ENCODE results near the gene AGO4. TPM values are rescaled to one million over a fixed set of nuclear protein-coding genes. Genes with fewer than 3 reads are reported as not detected.
"Not testable (repeated sequence)": the region's sequence is repeated elsewhere in the genome, so short reads cannot be mapped to it uniquely, and the experiment has no call there.

Gene AGO4
- polyA plus RNA-seq, 1 donor (not counting 4 experiments of a cell fraction or from before 2014, with no cell fraction given), result 5.2 TPM

DNA sequence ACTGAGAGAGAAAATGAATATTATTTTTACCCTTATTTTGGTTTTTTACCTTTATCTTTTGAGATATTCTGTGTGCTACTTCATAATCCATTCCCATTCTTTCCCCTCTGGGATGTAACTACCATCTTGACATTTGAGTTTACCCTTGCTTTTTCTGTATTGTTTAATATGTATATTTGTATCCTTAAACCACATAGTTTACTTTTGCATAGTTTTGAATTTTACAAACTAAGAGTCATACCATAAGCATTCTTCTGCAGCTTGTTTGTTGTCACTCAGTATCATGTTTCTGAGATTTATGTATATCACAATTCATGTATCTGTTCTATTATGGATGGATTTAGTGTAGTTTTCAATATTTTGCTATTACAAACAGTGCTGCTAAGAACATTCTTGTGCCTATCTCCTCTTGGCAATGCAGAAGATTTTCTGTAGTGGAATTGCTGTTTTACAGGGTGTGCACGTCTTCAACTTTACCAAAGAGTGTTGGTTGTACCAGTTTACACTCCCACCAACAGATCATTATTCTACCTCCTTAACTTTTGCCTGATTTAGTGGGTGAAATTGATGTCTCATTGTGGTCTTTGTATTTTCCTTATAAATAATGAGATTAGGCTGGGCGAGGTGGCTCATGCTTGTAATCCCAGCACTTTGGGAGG lies 63.0 kb downstream of the AGO4 start:
- no peaks in the 10 kb centered on the region for H4K20me1 ChIP-seq (ENCODE audit: control insufficient read depth, extremely low read depth, insufficient read depth, low read length)

DNA sequence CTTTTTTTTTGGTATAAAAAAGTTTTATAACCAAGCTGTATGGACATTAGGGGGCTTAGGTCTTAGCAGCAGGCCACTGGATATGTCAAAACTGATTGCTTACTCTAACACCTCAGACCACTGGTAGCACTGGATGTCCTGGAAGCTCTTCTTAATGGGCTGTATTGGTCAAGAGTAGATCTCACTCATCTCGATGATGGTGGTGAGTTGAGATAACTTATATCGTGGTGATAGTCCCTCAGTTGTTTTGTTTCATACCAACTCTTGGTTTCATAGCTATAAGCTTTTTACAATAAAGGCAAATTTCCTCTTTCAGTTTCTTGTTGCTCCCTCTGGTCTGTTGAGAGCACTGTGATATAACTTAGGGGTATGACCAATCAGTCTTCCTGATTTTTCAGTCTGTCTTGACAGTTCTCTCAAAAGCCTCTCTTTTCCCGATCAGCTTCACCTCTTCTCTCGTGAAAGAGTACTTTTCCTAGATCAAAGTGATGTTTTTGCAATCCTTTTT lies 65.5 kb downstream of the AGO4 start:
- Histone ChIP-seq H3K9ac (ENCODE audit: control insufficient read depth, extremely low read depth, insufficient read depth, low read length) (no peak overlapping the region), H4K20me1 (ENCODE audit: control insufficient read depth, extremely low read depth, insufficient read depth, low read length) (no peaks in the 10 kb centered on the region), H3K27ac (ENCODE audit: control insufficient read depth, insufficient read depth, low read length) (no peak overlapping the region), H3K79me2 (ENCODE audit: control insufficient read depth, insufficient read depth, low read length) (no peaks in the 10 kb centered on the region), H3K4me2 (ENCODE audit: control insufficient read depth, extremely low read depth, insufficient read depth, low read depth, low read length) (no peak overlapping the region), H3K4me3 (ENCODE audit: control insufficient read depth in 2 of 3, extremely low read depth in 1 of 3, insufficient read depth in 2 of 3, low read depth in 1 of 3, low read length in 3 of 3) (no peak overlapping the region), H3K9me1 (ENCODE audit: control insufficient read depth, extremely low read depth, insufficient read depth, low read length) (peaks cover 2% of the 10 kb centered on the region), H3K4me1 (ENCODE audit: control insufficient read depth, extremely low read depth, insufficient read depth, low read length) (no peaks in the 10 kb centered on the region), H3K27me3 (ENCODE audit: control insufficient read depth, extremely low read depth, insufficient read depth, low read length) (no peaks in the 10 kb centered on the region), H3K36me3 (ENCODE audit: control insufficient read depth in 2 of 2, extremely low read depth in 1 of 2, insufficient read depth in 2 of 2, low read length in 2 of 2) (no peaks in the 10 kb centered on the region), H3K9me3 (ENCODE audit: control insufficient read depth, low read depth, low read length) (no peaks in the 10 kb centered on the region), H2AFZ (ENCODE audit: control insufficient read depth, low read length) (no peak overlapping the region)
- no peak for FAIRE-seq
- TF ChIP-seq EZH2 (IDR thresholded peaks at IDR 0.05; ENCODE audit: low read length), result no peak
- TF ChIP-seq, protein P1, sequence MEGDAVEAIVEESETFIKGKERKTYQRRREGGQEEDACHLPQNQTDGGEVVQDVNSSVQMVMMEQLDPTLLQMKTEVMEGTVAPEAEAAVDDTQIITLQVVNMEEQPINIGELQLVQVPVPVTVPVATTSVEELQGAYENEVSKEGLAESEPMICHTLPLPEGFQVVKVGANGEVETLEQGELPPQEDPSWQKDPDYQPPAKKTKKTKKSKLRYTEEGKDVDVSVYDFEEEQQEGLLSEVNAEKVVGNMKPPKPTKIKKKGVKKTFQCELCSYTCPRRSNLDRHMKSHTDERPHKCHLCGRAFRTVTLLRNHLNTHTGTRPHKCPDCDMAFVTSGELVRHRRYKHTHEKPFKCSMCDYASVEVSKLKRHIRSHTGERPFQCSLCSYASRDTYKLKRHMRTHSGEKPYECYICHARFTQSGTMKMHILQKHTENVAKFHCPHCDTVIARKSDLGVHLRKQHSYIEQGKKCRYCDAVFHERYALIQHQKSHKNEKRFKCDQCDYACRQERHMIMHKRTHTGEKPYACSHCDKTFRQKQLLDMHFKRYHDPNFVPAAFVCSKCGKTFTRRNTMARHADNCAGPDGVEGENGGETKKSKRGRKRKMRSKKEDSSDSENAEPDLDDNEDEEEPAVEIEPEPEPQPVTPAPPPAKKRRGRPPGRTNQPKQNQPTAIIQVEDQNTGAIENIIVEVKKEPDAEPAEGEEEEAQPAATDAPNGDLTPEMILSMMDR (optimal IDR thresholded peaks at IDR 0.05 in 1 of 3, IDR thresholded peaks at IDR 0.05 in 1 of 3, conservative IDR thresholded peaks at IDR 0.05 in 1 of 3; ENCODE audit: extremely low read depth in 1 of 3, insufficient read depth in 2 of 3, low read length in 3 of 3), result no peak
- dilution Hi-C loops (cut with MboI; ENCODE audit: extremely low pct_ligation_motif_present, low sequenced_read_pairs), result no loop called here
- no peak for DNase-seq (ENCODE audit: low read depth, low spot score)

More for the DNA sequence above, 63.0 kb downstream of the AGO4 start:
- Histone ChIP-seq H2AFZ (ENCODE audit: control insufficient read depth, low read length) (no peak overlapping the region), H3K79me2 (ENCODE audit: control insufficient read depth, insufficient read depth, low read length) (no peaks in the 10 kb centered on the region), H3K9me3 (ENCODE audit: control insufficient read depth, low read depth, low read length) (no peaks in the 10 kb centered on the region), H3K27me3 (ENCODE audit: control insufficient read depth, extremely low read depth, insufficient read depth, low read length) (no peaks in the 10 kb centered on the region), H3K4me1 (ENCODE audit: control insufficient read depth, extremely low read depth, insufficient read depth, low read length) (no peaks in the 10 kb centered on the region), H3K9me1 (ENCODE audit: control insufficient read depth, extremely low read depth, insufficient read depth, low read length) (no peaks in the 10 kb centered on the region), H3K4me3 (ENCODE audit: control insufficient read depth in 2 of 3, extremely low read depth in 1 of 3, insufficient read depth in 2 of 3, low read depth in 1 of 3, low read length in 3 of 3) (no peak overlapping the region), H3K27ac (ENCODE audit: control insufficient read depth, insufficient read depth, low read length) (no peak overlapping the region), H3K9ac (ENCODE audit: control insufficient read depth, extremely low read depth, insufficient read depth, low read length) (no peak overlapping the region), H3K4me2 (ENCODE audit: control insufficient read depth, extremely low read depth, insufficient read depth, low read depth, low read length) (no peak overlapping the region), H3K36me3 (ENCODE audit: control insufficient read depth in 2 of 2, extremely low read depth in 1 of 2, insufficient read depth in 2 of 2, low read length in 2 of 2) (no peaks in the 10 kb centered on the region)
- dilution Hi-C loops (cut with MboI; ENCODE audit: extremely low pct_ligation_motif_present, low sequenced_read_pairs), result no loop called here
- no peak for TF ChIP-seq EZH2 (IDR thresholded peaks at IDR 0.05; ENCODE audit: low read length)
- TF ChIP-seq, protein P1 (optimal IDR thresholded peaks at IDR 0.05 in 1 of 3, IDR thresholded peaks at IDR 0.05 in 1 of 3, conservative IDR thresholded peaks at IDR 0.05 in 1 of 3; ENCODE audit: extremely low read depth in 1 of 3, insufficient read depth in 2 of 3, low read length in 3 of 3), result no peak
- no peak for DNase-seq (ENCODE audit: low read depth, low spot score)
- no peak for FAIRE-seq

DNA sequence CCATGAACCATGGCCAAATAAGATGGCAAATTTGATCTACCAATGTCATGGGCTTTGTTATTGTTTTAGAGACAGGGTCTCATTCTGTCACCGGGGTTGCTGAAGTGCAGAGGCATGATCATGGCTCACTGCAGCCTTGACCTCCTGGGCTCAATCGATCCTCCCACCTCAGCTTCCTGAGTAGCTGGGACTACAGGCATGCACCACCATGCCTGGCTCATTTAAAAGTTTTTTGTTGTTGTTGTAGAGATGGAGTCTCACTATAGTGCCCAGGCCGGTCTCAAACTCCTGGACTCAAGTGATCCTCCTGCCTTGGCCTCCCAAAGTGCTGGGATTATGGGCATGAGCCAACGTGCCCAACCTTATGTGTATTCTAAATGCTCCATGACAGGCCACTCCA lies 66.3 kb downstream of the AGO4 start:
- FAIRE-seq; H3K4me3 ChIP-seq (ENCODE audit: control insufficient read depth in 2 of 3, extremely low read depth in 1 of 3, insufficient read depth in 2 of 3, low read depth in 1 of 3, low read length in 3 of 3); H4K20me1 ChIP-seq (ENCODE audit: control insufficient read depth, extremely low read depth, insufficient read depth, low read length); H3K4me2 ChIP-seq (ENCODE audit: control insufficient read depth, extremely low read depth, insufficient read depth, low read depth, low read length); H3K36me3 ChIP-seq (ENCODE audit: control insufficient read depth in 2 of 2, extremely low read depth in 1 of 2, insufficient read depth in 2 of 2, low read length in 2 of 2); H3K79me2 ChIP-seq (ENCODE audit: control insufficient read depth, insufficient read depth, low read length); H3K27me3 ChIP-seq (ENCODE audit: control insufficient read depth, extremely low read depth, insufficient read depth, low read length); dilution Hi-C loops (cut with MboI; ENCODE audit: extremely low pct_ligation_motif_present, low sequenced_read_pairs); H3K9me3 ChIP-seq (ENCODE audit: control insufficient read depth, low read depth, low read length); H2AFZ ChIP-seq (ENCODE audit: control insufficient read depth, low read length); H3K9me1 ChIP-seq (ENCODE audit: control insufficient read depth, extremely low read depth, insufficient read depth, low read length); H3K27ac ChIP-seq (ENCODE audit: control insufficient read depth, insufficient read depth, low read length); H3K9ac ChIP-seq (ENCODE audit: control insufficient read depth, extremely low read depth, insufficient read depth, low read length); H3K4me1 ChIP-seq (ENCODE audit: control insufficient read depth, extremely low read depth, insufficient read depth, low read length); DNase-seq (ENCODE audit: low read depth, low spot score): not testable (repeated sequence)
